ENCODE measurements around the gene KRTAP1-3.

DNA sequence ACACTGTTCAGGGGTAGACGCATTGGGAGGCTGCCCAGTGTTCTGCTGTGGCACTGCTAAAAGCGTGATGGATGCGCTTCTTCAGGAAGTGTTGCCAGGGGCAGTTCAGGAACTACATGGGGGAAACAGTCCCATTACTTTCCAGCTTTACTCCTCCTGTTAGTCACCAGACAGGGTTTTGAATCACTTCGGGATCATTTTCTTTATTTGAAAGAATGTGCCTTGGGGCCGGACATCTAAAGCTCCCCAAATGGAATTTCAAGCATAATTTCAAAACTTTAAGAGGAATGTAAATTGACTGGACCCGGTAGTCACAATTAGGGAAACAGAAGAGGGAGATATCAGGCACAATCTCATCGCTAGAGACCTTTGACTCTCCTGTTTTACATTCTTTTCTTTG is 13.8 kb upstream of the KRTAP1-3 start:
- TF ChIP-seq, protein P1, sequence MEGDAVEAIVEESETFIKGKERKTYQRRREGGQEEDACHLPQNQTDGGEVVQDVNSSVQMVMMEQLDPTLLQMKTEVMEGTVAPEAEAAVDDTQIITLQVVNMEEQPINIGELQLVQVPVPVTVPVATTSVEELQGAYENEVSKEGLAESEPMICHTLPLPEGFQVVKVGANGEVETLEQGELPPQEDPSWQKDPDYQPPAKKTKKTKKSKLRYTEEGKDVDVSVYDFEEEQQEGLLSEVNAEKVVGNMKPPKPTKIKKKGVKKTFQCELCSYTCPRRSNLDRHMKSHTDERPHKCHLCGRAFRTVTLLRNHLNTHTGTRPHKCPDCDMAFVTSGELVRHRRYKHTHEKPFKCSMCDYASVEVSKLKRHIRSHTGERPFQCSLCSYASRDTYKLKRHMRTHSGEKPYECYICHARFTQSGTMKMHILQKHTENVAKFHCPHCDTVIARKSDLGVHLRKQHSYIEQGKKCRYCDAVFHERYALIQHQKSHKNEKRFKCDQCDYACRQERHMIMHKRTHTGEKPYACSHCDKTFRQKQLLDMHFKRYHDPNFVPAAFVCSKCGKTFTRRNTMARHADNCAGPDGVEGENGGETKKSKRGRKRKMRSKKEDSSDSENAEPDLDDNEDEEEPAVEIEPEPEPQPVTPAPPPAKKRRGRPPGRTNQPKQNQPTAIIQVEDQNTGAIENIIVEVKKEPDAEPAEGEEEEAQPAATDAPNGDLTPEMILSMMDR (conservative IDR thresholded peaks at IDR 0.05) = no peak
- TF ChIP-seq ZFX (IDR thresholded peaks at IDR 0.05) = no peak
